Neural cell (in vitro differentiated cells): ENCODE results near the gene AKR1B15. TPM values are rescaled to one million over a fixed set of nuclear protein-coding genes. Genes with fewer than 3 reads are reported as not detected.

Experiments
- H2AFZ ChIP-seq: fragments of 200-600, 300-800 bp; sonication (generic), shearing (Covaris generic); 2 replicates; pipeline ENCODE4 v1.6.0; 2014; ENCODE audit warnings: low read depth, mild to moderate bottlenecking, antibody characterized with exemption, low read length, moderate library complexity
- H3F3A ChIP-seq: fragments of 200-600 bp; shearing (Covaris generic); 2 replicates; pipeline ENCODE4 v1.6.1; 2016; ENCODE audit warnings: mild to moderate bottlenecking, moderate library complexity, mixed read lengths, antibody characterized with exemption, low read length; ENCODE audit not compliant: insufficient read depth, poor library complexity, severe bottlenecking
- H3K27ac ChIP-seq: fragments of 200-600, 300-800 bp; sonication (generic), shearing (Covaris generic); 2 replicates; pipeline ENCODE4 v1.5.1; 2014; ENCODE audit warnings: mild to moderate bottlenecking, low read length, moderate library complexity
- H3K27me3 ChIP-seq: fragments of 300-800, 200-600 bp; sonication (generic), shearing (Covaris generic); 2 replicates; pipeline ENCODE4 v1.6.0; 2014; ENCODE audit warnings: mild to moderate bottlenecking, low read depth, low read length, moderate library complexity; ENCODE audit not compliant: insufficient read depth
- H3K36me3 ChIP-seq: fragments of 300-800, 200-600 bp; sonication (generic), shearing (Covaris generic); 2 replicates; pipeline ENCODE4 v1.5.1; 2014; ENCODE audit warnings: mild to moderate bottlenecking, antibody characterized with exemption, low read length, moderate library complexity; ENCODE audit not compliant: insufficient read depth
- H3K4me2 ChIP-seq: fragments of 300-800, 200-600 bp; sonication (generic), shearing (Covaris generic); 2 replicates; pipeline ENCODE4 v1.6.0; 2014; ENCODE audit warnings: mild to moderate bottlenecking, low read length
- H3K4me3 ChIP-seq: fragments of 300-800, 200-600 bp; sonication (generic), shearing (Covaris generic); 2 replicates; pipeline ENCODE4 v1.5.1; 2014; ENCODE audit warnings: mild to moderate bottlenecking, low read length, moderate library complexity
- H3K79me2 ChIP-seq: fragments of 200-600 bp; shearing (Covaris generic); replicated peaks from 2 replicates; pipeline ENCODE4 v1.6.0; 2014; ENCODE audit warnings: mild to moderate bottlenecking, low read length, moderate library complexity; ENCODE audit not compliant: insufficient read depth
- H3K9ac ChIP-seq: fragments of 300-800, 200-600 bp; sonication (generic), shearing (Covaris generic); 2 replicates; pipeline ENCODE4 v1.6.1; 2016; ENCODE audit warnings: mild to moderate bottlenecking, low read length, mixed read lengths
- H3K9me2 ChIP-seq: fragments of 200-600 bp; shearing (Covaris generic); 2 replicates; pipeline ENCODE4 v1.6.1; 2016; ENCODE audit warnings: mild to moderate bottlenecking, low read length, mixed read lengths; ENCODE audit not compliant: insufficient read depth
- H3K9me3 ChIP-seq: fragments of 200-600, 300-800 bp; sonication (generic), shearing (Covaris generic); 2 replicates; pipeline ENCODE4 v1.6.1; 2016; ENCODE audit warnings: mild to moderate bottlenecking, mixed run types, low read length, moderate library complexity, mixed read lengths
- H4K20me1 ChIP-seq: fragments of 200-600 bp; shearing (Covaris generic); 2 replicates; pipeline ENCODE4 v1.6.1; 2016; ENCODE audit warnings: mild to moderate bottlenecking, mixed run types; ENCODE audit not compliant: insufficient read depth
- EP300 ChIP-seq: fragments of 450-650 bp; conservative IDR thresholded peaks from 2 replicates; pipeline ENCODE4 v1.6.1; 2014; ENCODE audit warnings: antibody characterized with exemption, mild to moderate bottlenecking, moderate library complexity; ENCODE audit not compliant: poor library complexity, severe bottlenecking
- EZH2 ChIP-seq: fragments of 200-600, 300-800 bp; shearing (Covaris generic), sonication (generic); IDR thresholded peaks from 2 replicates; pipeline ENCODE4 v1.6.1; 2014; ENCODE audit warnings: antibody characterized with exemption, low read length, borderline replicate concordance, mild to moderate bottlenecking; ENCODE audit not compliant: insufficient read depth, poor library complexity, severe bottlenecking
- MXI1 ChIP-seq: fragments of 450-650 bp; conservative IDR thresholded peaks from 2 replicates; pipeline ENCODE4 v1.6.1; 2014; ENCODE audit warnings: antibody characterized with exemption, mild to moderate bottlenecking; ENCODE audit not compliant: poor library complexity, severe bottlenecking
- POLR2AphosphoS5 ChIP-seq: IDR thresholded peaks from 2 replicates; pipeline ENCODE4 v1.6.1; 2012
- RAD21 ChIP-seq: fragments of 450-650 bp; conservative IDR thresholded peaks from 2 replicates; pipeline ENCODE4 v1.6.1; 2014; ENCODE audit warnings: antibody characterized with exemption, mild to moderate bottlenecking, moderate library complexity
- SMC3 ChIP-seq: fragments of 450-650 bp; conservative IDR thresholded peaks from 2 replicates; pipeline ENCODE4 v1.6.1; 2014; ENCODE audit warnings: antibody characterized with exemption, mild to moderate bottlenecking, moderate library complexity; ENCODE audit not compliant: poor library complexity
- TAF1 ChIP-seq: IDR thresholded peaks from 2 replicates; pipeline ENCODE4 v1.6.1; 2012; ENCODE audit warnings: low read depth
- polyA plus RNA-seq: library from polyadenylated mRNA; depleted of rRNA; stranded (reverse); fragments of >200 nt; gene quantifications from 2 replicates; pipeline ENCODE4 v1.2.3, GENCODE V29; 2014
- TF ChIP-seq, protein P1 (sequence below): fragments of 450-650 bp; IDR thresholded peaks from 2 replicates; pipeline ENCODE4 v1.5.1; 2014; ENCODE audit warnings: antibody characterized with exemption, mild to moderate bottlenecking, moderate library complexity; ENCODE audit not compliant: poor library complexity, severe bottlenecking
- TF ChIP-seq, protein P2 (sequence below): IDR thresholded peaks from 2 replicates; pipeline ENCODE4 v1.6.1; 2012; ENCODE audit warnings: borderline replicate concordance

The AKR1B15 gene
- polyA plus RNA-seq, 1 donor from 2014 or later: not detected

DNA sequence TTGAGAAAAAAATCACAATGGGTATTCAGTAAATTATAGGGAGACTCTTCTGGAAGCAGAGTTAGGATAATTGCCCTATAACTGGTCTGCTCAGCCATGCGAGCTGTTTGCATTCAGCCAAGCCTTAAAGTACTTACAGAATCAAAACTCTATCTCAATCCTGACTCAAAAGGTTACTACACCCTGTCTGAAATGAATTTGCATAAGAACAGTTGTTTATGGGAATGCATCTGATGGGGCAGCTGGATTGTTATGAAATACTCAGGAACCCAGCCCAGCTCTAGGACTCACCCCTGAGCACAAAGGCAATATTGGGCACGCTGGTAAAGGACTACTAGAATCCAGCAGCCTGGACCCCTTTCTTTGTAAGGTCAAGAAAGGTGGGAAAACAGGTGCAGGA lies 38.8 kb downstream of the AKR1B15 start:
- Histone ChIP-seq H4K20me1 (no peaks in the 10 kb centered on the region), H3K27ac (no peak overlapping the region), H3K9me3 (no peaks in the 10 kb centered on the region), H3K27me3 (no peaks in the 10 kb centered on the region), H3F3A (no peaks in the 10 kb centered on the region), H3K9ac (no peak overlapping the region), H3K4me3 (no peak overlapping the region), H3K4me2 (no peak overlapping the region), H3K79me2 (no peaks in the 10 kb centered on the region), H2AFZ (no peak overlapping the region), H3K9me2 (no peaks in the 10 kb centered on the region), H3K36me3 (no peaks in the 10 kb centered on the region)
- no peak for TF ChIP-seq RAD21
- no peak for TF ChIP-seq SMC3
- TF ChIP-seq EP300: no peak
- TF ChIP-seq EZH2: no peak
- no peak for TF ChIP-seq MXI1
- TF ChIP-seq, protein P1, sequence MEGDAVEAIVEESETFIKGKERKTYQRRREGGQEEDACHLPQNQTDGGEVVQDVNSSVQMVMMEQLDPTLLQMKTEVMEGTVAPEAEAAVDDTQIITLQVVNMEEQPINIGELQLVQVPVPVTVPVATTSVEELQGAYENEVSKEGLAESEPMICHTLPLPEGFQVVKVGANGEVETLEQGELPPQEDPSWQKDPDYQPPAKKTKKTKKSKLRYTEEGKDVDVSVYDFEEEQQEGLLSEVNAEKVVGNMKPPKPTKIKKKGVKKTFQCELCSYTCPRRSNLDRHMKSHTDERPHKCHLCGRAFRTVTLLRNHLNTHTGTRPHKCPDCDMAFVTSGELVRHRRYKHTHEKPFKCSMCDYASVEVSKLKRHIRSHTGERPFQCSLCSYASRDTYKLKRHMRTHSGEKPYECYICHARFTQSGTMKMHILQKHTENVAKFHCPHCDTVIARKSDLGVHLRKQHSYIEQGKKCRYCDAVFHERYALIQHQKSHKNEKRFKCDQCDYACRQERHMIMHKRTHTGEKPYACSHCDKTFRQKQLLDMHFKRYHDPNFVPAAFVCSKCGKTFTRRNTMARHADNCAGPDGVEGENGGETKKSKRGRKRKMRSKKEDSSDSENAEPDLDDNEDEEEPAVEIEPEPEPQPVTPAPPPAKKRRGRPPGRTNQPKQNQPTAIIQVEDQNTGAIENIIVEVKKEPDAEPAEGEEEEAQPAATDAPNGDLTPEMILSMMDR: no peak
- TF ChIP-seq TAF1: no peak
- no peak for TF ChIP-seq POLR2AphosphoS5
- TF ChIP-seq, protein P2, sequence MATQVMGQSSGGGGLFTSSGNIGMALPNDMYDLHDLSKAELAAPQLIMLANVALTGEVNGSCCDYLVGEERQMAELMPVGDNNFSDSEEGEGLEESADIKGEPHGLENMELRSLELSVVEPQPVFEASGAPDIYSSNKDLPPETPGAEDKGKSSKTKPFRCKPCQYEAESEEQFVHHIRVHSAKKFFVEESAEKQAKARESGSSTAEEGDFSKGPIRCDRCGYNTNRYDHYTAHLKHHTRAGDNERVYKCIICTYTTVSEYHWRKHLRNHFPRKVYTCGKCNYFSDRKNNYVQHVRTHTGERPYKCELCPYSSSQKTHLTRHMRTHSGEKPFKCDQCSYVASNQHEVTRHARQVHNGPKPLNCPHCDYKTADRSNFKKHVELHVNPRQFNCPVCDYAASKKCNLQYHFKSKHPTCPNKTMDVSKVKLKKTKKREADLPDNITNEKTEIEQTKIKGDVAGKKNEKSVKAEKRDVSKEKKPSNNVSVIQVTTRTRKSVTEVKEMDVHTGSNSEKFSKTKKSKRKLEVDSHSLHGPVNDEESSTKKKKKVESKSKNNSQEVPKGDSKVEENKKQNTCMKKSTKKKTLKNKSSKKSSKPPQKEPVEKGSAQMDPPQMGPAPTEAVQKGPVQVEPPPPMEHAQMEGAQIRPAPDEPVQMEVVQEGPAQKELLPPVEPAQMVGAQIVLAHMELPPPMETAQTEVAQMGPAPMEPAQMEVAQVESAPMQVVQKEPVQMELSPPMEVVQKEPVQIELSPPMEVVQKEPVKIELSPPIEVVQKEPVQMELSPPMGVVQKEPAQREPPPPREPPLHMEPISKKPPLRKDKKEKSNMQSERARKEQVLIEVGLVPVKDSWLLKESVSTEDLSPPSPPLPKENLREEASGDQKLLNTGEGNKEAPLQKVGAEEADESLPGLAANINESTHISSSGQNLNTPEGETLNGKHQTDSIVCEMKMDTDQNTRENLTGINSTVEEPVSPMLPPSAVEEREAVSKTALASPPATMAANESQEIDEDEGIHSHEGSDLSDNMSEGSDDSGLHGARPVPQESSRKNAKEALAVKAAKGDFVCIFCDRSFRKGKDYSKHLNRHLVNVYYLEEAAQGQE: no peak

DNA sequence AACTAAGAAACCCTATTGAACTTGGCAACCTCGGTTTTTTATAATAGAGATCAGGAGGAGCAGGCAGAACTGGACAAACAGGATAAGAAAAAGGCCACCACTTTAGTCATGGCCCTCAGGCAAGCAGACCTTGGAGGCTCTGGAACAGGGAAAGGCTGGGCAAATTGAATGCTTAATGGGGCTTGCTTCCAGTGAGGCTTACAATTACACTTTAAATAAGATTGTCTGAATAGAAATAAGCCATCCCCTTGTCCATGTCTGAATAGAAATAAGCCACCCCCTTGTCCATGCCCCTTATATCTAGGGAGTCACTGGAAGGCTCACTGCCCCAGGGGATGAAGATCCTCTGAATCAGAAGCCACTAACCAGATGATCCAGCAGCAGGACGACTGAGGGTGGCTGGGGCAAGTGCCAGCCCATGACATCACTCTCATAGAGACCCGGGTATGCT lies 40.6 kb downstream of the AKR1B15 start:
- Histone ChIP-seq H4K20me1 (no peaks in the 10 kb centered on the region), H3K9me3 (no peaks in the 10 kb centered on the region)

More for the DNA sequence above, 40.6 kb downstream of the AKR1B15 start:
- Histone ChIP-seq H3K79me2 (no peaks in the 10 kb centered on the region), H3K9me2 (no peaks in the 10 kb centered on the region), H3F3A (no peaks in the 10 kb centered on the region), H3K27me3 (no peaks in the 10 kb centered on the region), H3K4me2 (no peak overlapping the region), H3K9ac (no peak overlapping the region), H3K27ac (no peak overlapping the region), H3K36me3 (no peaks in the 10 kb centered on the region), H3K4me3 (no peak overlapping the region), H2AFZ (no peak overlapping the region)
- no peak for TF ChIP-seq POLR2AphosphoS5
- TF ChIP-seq EP300: no peak
- TF ChIP-seq TAF1: no peak
- TF ChIP-seq, protein P1: no peak
- no peak for TF ChIP-seq RAD21
- TF ChIP-seq, protein P2: no peak
- no peak for TF ChIP-seq SMC3
- TF ChIP-seq MXI1: no peak
- no peak for TF ChIP-seq EZH2
